Adrenal gland (tissue), 5 donors: ENCODE results near the gene NOX3.

Source experiments
- POLR2A ChIP-seq, 2 donors: fragments of 450-650 bp; IDR thresholded peaks; one replicate each; pipeline ENCODE4 v1.6.1; 2017; ENCODE audit warnings: antibody characterized with exemption in 2 of 2, mild to moderate bottlenecking in 2 of 2, moderate library complexity in 1 of 2
- TF ChIP-seq, protein P1 (sequence below), 6 experiments: fragments of 450-650 bp in 4 of 6; fragments of 200-600 bp in 2 of 6; sonication (generic) in 1 of 6; IDR thresholded peaks; 1 replicate in 5 of 6; 2 replicates in 1 of 6; pipeline versions ENCODE4 v1.5.1 to v1.8.0; 2016 to 2021; ENCODE audit warnings: antibody characterized with exemption in 6 of 6, mild to moderate bottlenecking in 2 of 6, moderate library complexity in 1 of 6
- donor health status: DM: no; HTN: no; CAD: no.

DNA sequence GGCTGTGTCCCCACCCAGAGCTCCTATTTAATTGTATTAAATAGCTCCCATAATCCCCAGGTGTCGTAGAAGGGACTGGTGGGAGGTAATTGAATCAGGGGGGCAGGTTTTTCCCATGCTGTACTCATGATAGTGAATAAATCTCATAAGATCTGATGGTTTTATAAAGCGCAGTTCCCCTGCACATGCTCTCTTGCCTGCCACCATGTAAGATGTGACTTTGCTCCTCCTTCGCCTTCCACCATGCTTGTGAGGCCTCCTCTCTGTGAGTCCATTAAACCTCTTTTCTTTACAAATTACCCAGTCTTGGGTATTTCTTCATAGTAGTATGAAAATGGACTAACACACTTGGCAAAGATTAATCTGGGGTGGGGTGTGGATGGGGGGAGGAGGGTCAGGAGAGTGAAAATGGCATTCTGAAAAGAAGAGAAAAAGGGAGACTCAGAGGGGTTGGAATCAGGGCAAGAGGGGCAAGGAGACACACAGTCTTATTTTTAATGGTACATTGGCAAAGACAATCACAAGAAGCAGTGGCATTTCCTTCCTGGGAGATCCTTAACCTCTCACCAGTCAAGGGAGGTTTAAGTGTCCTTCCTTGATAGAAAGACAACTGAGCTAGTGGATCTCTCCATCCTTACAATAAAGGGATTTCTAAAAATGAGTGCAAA, 37.5 kb upstream of the NOX3 start:
- TF ChIP-seq, protein P1, sequence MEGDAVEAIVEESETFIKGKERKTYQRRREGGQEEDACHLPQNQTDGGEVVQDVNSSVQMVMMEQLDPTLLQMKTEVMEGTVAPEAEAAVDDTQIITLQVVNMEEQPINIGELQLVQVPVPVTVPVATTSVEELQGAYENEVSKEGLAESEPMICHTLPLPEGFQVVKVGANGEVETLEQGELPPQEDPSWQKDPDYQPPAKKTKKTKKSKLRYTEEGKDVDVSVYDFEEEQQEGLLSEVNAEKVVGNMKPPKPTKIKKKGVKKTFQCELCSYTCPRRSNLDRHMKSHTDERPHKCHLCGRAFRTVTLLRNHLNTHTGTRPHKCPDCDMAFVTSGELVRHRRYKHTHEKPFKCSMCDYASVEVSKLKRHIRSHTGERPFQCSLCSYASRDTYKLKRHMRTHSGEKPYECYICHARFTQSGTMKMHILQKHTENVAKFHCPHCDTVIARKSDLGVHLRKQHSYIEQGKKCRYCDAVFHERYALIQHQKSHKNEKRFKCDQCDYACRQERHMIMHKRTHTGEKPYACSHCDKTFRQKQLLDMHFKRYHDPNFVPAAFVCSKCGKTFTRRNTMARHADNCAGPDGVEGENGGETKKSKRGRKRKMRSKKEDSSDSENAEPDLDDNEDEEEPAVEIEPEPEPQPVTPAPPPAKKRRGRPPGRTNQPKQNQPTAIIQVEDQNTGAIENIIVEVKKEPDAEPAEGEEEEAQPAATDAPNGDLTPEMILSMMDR (IDR thresholded peaks at IDR 0.05) = no peak
- no peak for TF ChIP-seq POLR2A (IDR thresholded peaks at IDR 0.05)
